KMS-11 (cell line): ENCODE data around the gene MYO9A.

Experiments
- H2AFZ ChIP-seq: fragments of 200-600 bp; sonication (generic); 2 replicates; pipeline ENCODE4 v1.6.1; 2016; ENCODE audit warnings: antibody characterized with exemption, mixed run types, low read depth
- H3K27ac ChIP-seq: fragments of 200-600 bp; sonication (generic); 2 replicates; pipeline ENCODE4 v1.6.1; 2016; ENCODE audit warnings: mild to moderate bottlenecking, mixed run types
- H3K27me3 ChIP-seq: fragments of 200-600 bp; sonication (generic); 2 replicates; pipeline ENCODE4 v1.6.1; 2017; ENCODE audit warnings: mild to moderate bottlenecking, low read depth, mixed run types, moderate library complexity; ENCODE audit not compliant: insufficient read depth
- H3K36me3 ChIP-seq: fragments of 200-600 bp; sonication (generic); 2 replicates; pipeline ENCODE4 v1.6.1; 2017; ENCODE audit warnings: mild to moderate bottlenecking, mixed run types; ENCODE audit not compliant: insufficient read depth
- H3K4me1 ChIP-seq: fragments of 200-600 bp; sonication (generic); 2 replicates; pipeline ENCODE4 v1.6.1; 2016; ENCODE audit warnings: mild to moderate bottlenecking, low read depth, mixed run types; ENCODE audit not compliant: poor library complexity, severe bottlenecking
- H3K4me2 ChIP-seq: fragments of 200-600 bp; sonication (generic); 2 replicates; pipeline ENCODE4 v1.7.0; 2016; ENCODE audit warnings: mild to moderate bottlenecking, mixed run types
- H3K4me3 ChIP-seq: fragments of 200-600 bp; sonication (generic); IDR thresholded peaks from 2 replicates; pipeline ENCODE4 v1.6.1; 2017; ENCODE audit warnings: low read depth, low read length, mixed read lengths; ENCODE audit not compliant: insufficient read depth
- H3K79me2 ChIP-seq: fragments of 200-600 bp; sonication (generic); 2 replicates; pipeline ENCODE4 v1.6.1; 2016; ENCODE audit warnings: low read depth, mixed run types; ENCODE audit not compliant: insufficient read depth
- H3K9ac ChIP-seq: fragments of 200-600 bp; sonication (generic); 2 replicates; pipeline ENCODE4 v1.6.1; 2016; ENCODE audit warnings: mild to moderate bottlenecking, mixed run types
- H4K20me1 ChIP-seq: fragments of 200-600 bp; sonication (generic); 2 replicates; pipeline ENCODE4 v1.6.1; 2016; ENCODE audit warnings: mild to moderate bottlenecking, mixed run types; ENCODE audit not compliant: insufficient read depth
- CTCF ChIP-seq: fragments of 200-600 bp; sonication (generic); conservative IDR thresholded peaks from 2 replicates; pipeline ENCODE4 v1.6.1; 2017; ENCODE audit warnings: low read depth, mild to moderate bottlenecking, antibody characterized with exemption, low read length, moderate library complexity, mixed read lengths

MYO9A gene

GRCh38 chr15:71939981-71940588, 177.9 kb downstream of the MYO9A start:
- no peak for TF ChIP-seq CTCF
- H3K4me3 ChIP-seq, result no peak overlapping the region
- H3K79me2 ChIP-seq, result no peaks in the 10 kb centered on the region
- no peak overlapping the region for H3K27ac ChIP-seq
- no peak overlapping the region for H2AFZ ChIP-seq
- H3K4me2 ChIP-seq, result no peak overlapping the region
- no peaks in the 10 kb centered on the region for H3K36me3 ChIP-seq
- H4K20me1 ChIP-seq, result no peaks in the 10 kb centered on the region
- H3K4me1 ChIP-seq, result no peaks in the 10 kb centered on the region
- H3K27me3 ChIP-seq, result no peaks in the 10 kb centered on the region
- no peak overlapping the region for H3K9ac ChIP-seq

- H3K4me1 ChIP-seq, result no peaks in the 10 kb centered on the region
- H3K4me3 ChIP-seq, result no peak overlapping the region
- no peaks in the 10 kb centered on the region for H3K79me2 ChIP-seq
- no peaks in the 10 kb centered on the region for H4K20me1 ChIP-seq
- no peak overlapping the region for H3K9ac ChIP-seq
- no peak overlapping the region for H2AFZ ChIP-seq
- no peak overlapping the region for H3K4me2 ChIP-seq
- H3K27ac ChIP-seq, result no peak overlapping the region
- TF ChIP-seq CTCF, result no peak
- no peaks in the 10 kb centered on the region for H3K27me3 ChIP-seq
- no peaks in the 10 kb centered on the region for H3K36me3 ChIP-seq
Measured at GRCh38 chr15:71937650-71938311, 180.2 kb downstream of the MYO9A start.

GRCh38 chr15:71934446-71934845, 183.5 kb downstream of the MYO9A start:
- no peaks in the 10 kb centered on the region for H4K20me1 ChIP-seq

GRCh38 chr15:71932689-71933088, 185.3 kb downstream of the MYO9A start:
- H3K27ac ChIP-seq, result no peak overlapping the region
- no peaks in the 10 kb centered on the region for H3K27me3 ChIP-seq
- H3K36me3 ChIP-seq, result no peaks in the 10 kb centered on the region
- no peak for TF ChIP-seq CTCF
- no peaks in the 10 kb centered on the region for H4K20me1 ChIP-seq
- no peak overlapping the region for H3K4me2 ChIP-seq
- H3K4me3 ChIP-seq, result no peak overlapping the region
- no peaks in the 10 kb centered on the region for H3K4me1 ChIP-seq
- no peak overlapping the region for H3K9ac ChIP-seq
- H2AFZ ChIP-seq, result no peak overlapping the region
- no peaks in the 10 kb centered on the region for H3K79me2 ChIP-seq

More at GRCh38 chr15:71934446-71934845, 183.5 kb downstream of the MYO9A start:
- Histone ChIP-seq H3K9ac (no peak overlapping the region), H3K4me3 (no peak overlapping the region), H3K36me3 (no peaks in the 10 kb centered on the region), H3K79me2 (no peaks in the 10 kb centered on the region), H2AFZ (no peak overlapping the region), H3K27me3 (no peaks in the 10 kb centered on the region), H3K27ac (no peak overlapping the region), H3K4me1 (no peaks in the 10 kb centered on the region), H3K4me2 (no peak overlapping the region)
- TF ChIP-seq CTCF, result no peak
